GM21576 (cell line): ENCODE measurements around the gene FSD1L.

ENCODE experiments used
- ATAC-seq: cut with Tn5 transposase; IDR thresholded peaks from one replicate; pipeline ENCODE4 v1.9.1; 2021; ENCODE audit warnings: mild to moderate bottlenecking, moderate library complexity; ENCODE audit not compliant: unreplicated experiment

Gene FSD1L

GRCh38 chr9:105447814-105448812, at the start of gene FSD1L:
Gene FSD1L, plus strand, starts transcription at chr9:105448034. Its CDS starts 187 bp downstream, at chr9:105448221.
- peak; percentile 95 for ATAC-seq

- ATAC-seq, result no peak
These were observed 48.7 kb upstream of the FSD1L start for GRCh38 chr9:105399117-105399516.

GRCh38 chr9:105401651-105402050, 46.2 kb upstream of the FSD1L start:
- no peak for ATAC-seq

- ATAC-seq, result no peak
These were observed 44.1 kb upstream of the FSD1L start for GRCh38 chr9:105403552-105404248.

GRCh38 chr9:105405514-105406131, 42.2 kb upstream of the FSD1L start:
- peak; percentile 85 for ATAC-seq

GRCh38 chr9:105406369-105406768, 41.5 kb upstream of the FSD1L start:
- ATAC-seq, result no peak

GRCh38 chr9:105413525-105413924, 34.3 kb upstream of the FSD1L start:
- ATAC-seq, result no peak

GRCh38 chr9:105414947-105415661, 32.7 kb upstream of the FSD1L start:
- peak; percentile 56 for ATAC-seq

- no peak for ATAC-seq
These were observed 32.2 kb upstream of the FSD1L start for GRCh38 chr9:105415662-105415980.

GRCh38 chr9:105416840-105417239, 31.0 kb upstream of the FSD1L start:
- ATAC-seq, result peak; percentile 80

- ATAC-seq, result no peak
These were observed 29.0 kb upstream of the FSD1L start for GRCh38 chr9:105418588-105419500.

GRCh38 chr9:105419816-105420597, 27.8 kb upstream of the FSD1L start:
- ATAC-seq, result no peak

- no peak for ATAC-seq
These were observed 26.7 kb upstream of the FSD1L start for GRCh38 chr9:105421154-105421553.

GRCh38 chr9:105421864-105422263, 26.0 kb upstream of the FSD1L start:
- ATAC-seq, result no peak

GRCh38 chr9:105425816-105426433, 21.9 kb upstream of the FSD1L start:
- peak; percentile 62 for ATAC-seq

- ATAC-seq, result no peak
These were observed 21.2 kb upstream of the FSD1L start for GRCh38 chr9:105426657-105427056.

- ATAC-seq, result no peak
These were observed 16.2 kb upstream of the FSD1L start for GRCh38 chr9:105431424-105432246.
